SK-N-SH treated with all-trans-retinoic acid at 6 μM for 48 hours (cell line): ENCODE results near the gene RAC3.

Source experiments
- ATAC-seq: fragments of 200-7000 bp; cut with Tn5 transposase; 3 replicates; pipeline ENCODE4 v1.9.1; 2020; ENCODE audit warnings: mild to moderate bottlenecking, moderate library complexity
- ARNTL ChIP-seq: fragments of 450-650 bp; formaldehyde crosslinking; IDR thresholded peaks from 2 replicates; pipeline ENCODE4 v1.5.0; 2020; ENCODE audit warnings: low read depth, mild to moderate bottlenecking, moderate library complexity, borderline replicate concordance
- BACH2 ChIP-seq: fragments of 250-450 bp; sonication (Bioruptor Pico); IDR thresholded peaks from 2 replicates; pipeline ENCODE4 v1.9.0; 2021; ENCODE audit warnings: mild to moderate bottlenecking, borderline replicate concordance
- CSDC2 ChIP-seq: fragments of 250-450 bp; sonication (Bioruptor Pico); IDR thresholded peaks from 2 replicates; pipeline ENCODE4 v1.5.0; 2020; ENCODE audit warnings: mild to moderate bottlenecking, moderate library complexity
- CSRNP3 ChIP-seq: fragments of 250-450 bp; sonication (Bioruptor Pico); IDR thresholded peaks from 2 replicates; pipeline ENCODE4 v1.5.1; 2021; ENCODE audit warnings: mild to moderate bottlenecking, moderate library complexity
- ESRRG ChIP-seq: fragments of 250-450 bp; sonication (Bioruptor Pico); IDR thresholded peaks from 2 replicates; pipeline ENCODE4 v1.6.1; 2021; ENCODE audit warnings: mild to moderate bottlenecking
- GLIS3 ChIP-seq: fragments of 250-450 bp; sonication (Bioruptor Pico); IDR thresholded peaks from 2 replicates; pipeline ENCODE4 v1.5.0; 2020; ENCODE audit warnings: mild to moderate bottlenecking, moderate library complexity
- ISL1 ChIP-seq: fragments of 250-450 bp; sonication (Bioruptor Pico); IDR thresholded peaks from 2 replicates; pipeline ENCODE4 v2.1.2; 2022; ENCODE audit warnings: mild to moderate bottlenecking, moderate library complexity
- POU6F1 ChIP-seq: fragments of 250-450 bp; sonication (Bioruptor Pico); IDR thresholded peaks from 2 replicates; pipeline ENCODE4 v1.8.0; 2021; ENCODE audit warnings: low read depth, mild to moderate bottlenecking, moderate library complexity, borderline replicate concordance
- PPARA ChIP-seq: fragments of 250-450 bp; sonication (Bioruptor Pico); IDR thresholded peaks from 2 replicates; pipeline ENCODE4 v1.5.0; 2020; ENCODE audit warnings: mild to moderate bottlenecking, borderline replicate concordance
- RARB ChIP-seq: fragments of 250-450 bp; sonication (Bioruptor Pico); IDR thresholded peaks from 2 replicates; pipeline ENCODE4 v1.8.0; 2021; ENCODE audit warnings: mild to moderate bottlenecking, moderate library complexity
- TCF4 ChIP-seq: fragments of 250-450 bp; sonication (Bioruptor Pico); IDR thresholded peaks from 2 replicates; pipeline ENCODE4 v1.8.0; 2021; ENCODE audit warnings: mild to moderate bottlenecking, moderate library complexity, borderline replicate concordance
- TSHZ2 ChIP-seq: fragments of 250-450 bp; sonication (Bioruptor Pico); IDR thresholded peaks from 2 replicates; pipeline ENCODE4 v1.5.0; 2020; ENCODE audit warnings: mild to moderate bottlenecking, moderate library complexity
- ZC3H10 ChIP-seq: fragments of 250-450 bp; sonication (Bioruptor Pico); IDR thresholded peaks from 2 replicates; pipeline ENCODE4 v1.5.1; 2021; ENCODE audit warnings: mild to moderate bottlenecking, moderate library complexity
- ZFP3 ChIP-seq: fragments of 250-450 bp; sonication (Bioruptor Pico); IDR thresholded peaks from 2 replicates; pipeline ENCODE4 v1.5.0; 2020; ENCODE audit warnings: mild to moderate bottlenecking, moderate library complexity
- ZFP30 ChIP-seq: fragments of 450-650 bp; formaldehyde crosslinking; IDR thresholded peaks from 2 replicates; pipeline ENCODE4 v1.5.0; 2022; ENCODE audit warnings: mild to moderate bottlenecking, moderate library complexity
- ZNF70 ChIP-seq: fragments of 450-650 bp; formaldehyde crosslinking; IDR thresholded peaks from 2 replicates; pipeline ENCODE4 v1.5.0; 2020; ENCODE audit warnings: mild to moderate bottlenecking, moderate library complexity
- TF ChIP-seq, protein P1 (sequence below): fragments of 250-450 bp; sonication (Bioruptor Pico); IDR thresholded peaks from 2 replicates; pipeline ENCODE4 v1.5.1; 2020; ENCODE audit warnings: low read depth, mild to moderate bottlenecking, moderate library complexity
- TF ChIP-seq, protein P2 (sequence below): fragments of 250-450 bp; sonication (Bioruptor Pico); IDR thresholded peaks from 2 replicates; pipeline ENCODE4 v1.8.0; 2020; ENCODE audit warnings: mild to moderate bottlenecking, moderate library complexity, borderline replicate concordance

RAC3 gene

DNA sequence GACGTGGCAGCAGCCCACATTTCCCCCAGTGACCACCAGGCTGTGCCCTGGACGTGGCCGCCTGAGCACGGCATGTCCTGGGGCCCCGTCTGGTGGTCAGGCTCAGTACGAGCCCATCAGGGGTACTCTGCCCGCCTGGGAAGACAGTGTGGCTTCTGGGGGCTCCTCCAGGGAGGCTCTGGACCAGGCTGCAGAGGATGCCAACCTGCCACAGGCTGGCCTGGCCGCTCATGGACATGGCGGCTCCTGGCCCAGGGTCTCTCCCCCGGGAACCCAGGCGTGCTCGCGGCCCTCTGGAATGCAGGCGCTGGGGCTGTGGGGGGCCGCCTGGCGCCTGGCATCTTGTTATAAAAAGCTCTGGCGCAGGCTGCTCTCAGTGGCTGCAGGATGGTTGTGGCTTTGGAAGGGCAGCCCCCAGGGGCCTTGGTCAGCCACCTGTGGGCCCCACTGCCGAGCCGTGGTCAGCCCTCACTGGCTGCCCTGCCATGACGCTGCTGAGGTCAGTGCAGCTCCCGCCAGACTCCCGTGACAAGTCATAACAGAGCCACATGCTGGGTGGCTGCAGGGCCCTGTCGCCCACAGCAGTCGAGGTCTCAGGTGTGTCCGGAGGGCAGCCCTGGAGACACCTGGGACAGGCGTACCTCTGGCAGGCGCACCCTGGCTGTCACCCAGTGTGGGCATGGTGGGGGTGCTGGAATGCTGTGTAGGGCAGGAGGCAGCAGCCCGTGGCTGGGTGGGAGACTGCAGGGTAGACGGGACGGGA is 23.8 kb upstream of the RAC3 start:
- ATAC-seq = no peak
- no peak for TF ChIP-seq TSHZ2 (CRISPR knock-in tag)
- no peak for TF ChIP-seq POU6F1 (CRISPR knock-in tag)
- TF ChIP-seq ZFP3 (CRISPR knock-in tag) = no peak
- no peak for TF ChIP-seq PPARA
- TF ChIP-seq, protein P1, sequence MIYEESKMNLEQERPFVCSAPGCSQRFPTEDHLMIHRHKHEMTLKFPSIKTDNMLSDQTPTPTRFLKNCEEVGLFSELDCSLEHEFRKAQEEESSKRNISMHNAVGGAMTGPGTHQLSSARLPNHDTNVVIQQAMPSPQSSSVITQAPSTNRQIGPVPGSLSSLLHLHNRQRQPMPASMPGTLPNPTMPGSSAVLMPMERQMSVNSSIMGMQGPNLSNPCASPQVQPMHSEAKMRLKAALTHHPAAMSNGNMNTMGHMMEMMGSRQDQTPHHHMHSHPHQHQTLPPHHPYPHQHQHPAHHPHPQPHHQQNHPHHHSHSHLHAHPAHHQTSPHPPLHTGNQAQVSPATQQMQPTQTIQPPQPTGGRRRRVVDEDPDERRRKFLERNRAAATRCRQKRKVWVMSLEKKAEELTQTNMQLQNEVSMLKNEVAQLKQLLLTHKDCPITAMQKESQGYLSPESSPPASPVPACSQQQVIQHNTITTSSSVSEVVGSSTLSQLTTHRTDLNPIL (CRISPR knock-in tag) = no peak
- TF ChIP-seq ZFP30 (CRISPR knock-in tag) = no peak
- TF ChIP-seq GLIS3 = no peak

DNA sequence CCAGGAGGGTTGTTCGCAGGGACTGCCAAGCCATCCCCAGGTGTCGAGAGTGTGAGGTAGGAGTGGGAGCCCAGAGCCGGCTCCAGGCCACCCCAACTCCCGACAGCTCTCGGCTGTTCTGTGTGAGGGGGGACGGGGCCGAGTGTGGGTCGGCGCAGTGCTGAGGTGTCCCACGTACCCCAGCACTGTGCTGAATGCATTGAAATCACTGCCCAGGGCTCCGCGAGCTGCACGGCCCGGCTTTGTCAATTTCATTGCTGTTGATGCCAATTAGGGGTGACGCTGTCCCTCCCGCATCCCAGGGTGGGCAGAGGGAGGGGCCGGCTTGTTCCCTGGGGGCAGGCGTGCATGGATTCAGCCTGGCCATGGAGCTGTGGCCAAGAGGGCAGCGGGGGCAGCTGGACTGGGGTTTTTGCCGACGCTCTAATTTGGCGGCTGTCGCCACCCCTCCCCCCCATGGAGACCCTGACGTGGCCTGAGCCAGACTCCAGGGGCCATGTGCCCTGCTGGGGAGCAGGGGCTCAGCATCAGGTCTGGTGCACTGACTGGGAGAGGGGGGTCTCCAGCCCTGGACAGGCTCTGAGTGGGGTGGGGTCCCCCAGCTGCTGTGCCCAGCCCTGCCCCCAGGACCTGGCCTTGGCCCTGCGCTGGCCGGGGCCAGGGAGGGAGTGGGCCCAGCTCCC is 23.1 kb upstream of the RAC3 start:
- TF ChIP-seq CSRNP3 (CRISPR knock-in tag) (no peak), ZNF70 (no peak), GLIS3 (no peak), ISL1 (CRISPR knock-in tag) (no peak), BACH2 (CRISPR knock-in tag) (no peak), PPARA (no peak), TCF4 (CRISPR knock-in tag) (no peak), ESRRG (CRISPR knock-in tag) (no peak), ARNTL (CRISPR knock-in tag) (no peak), TSHZ2 (CRISPR knock-in tag) (no peak), ZFP3 (CRISPR knock-in tag) (no peak), RARB (no peak), ZC3H10 (no peak), CSDC2 (no peak), ZFP30 (CRISPR knock-in tag) (no peak)
- TF ChIP-seq, protein P2, sequence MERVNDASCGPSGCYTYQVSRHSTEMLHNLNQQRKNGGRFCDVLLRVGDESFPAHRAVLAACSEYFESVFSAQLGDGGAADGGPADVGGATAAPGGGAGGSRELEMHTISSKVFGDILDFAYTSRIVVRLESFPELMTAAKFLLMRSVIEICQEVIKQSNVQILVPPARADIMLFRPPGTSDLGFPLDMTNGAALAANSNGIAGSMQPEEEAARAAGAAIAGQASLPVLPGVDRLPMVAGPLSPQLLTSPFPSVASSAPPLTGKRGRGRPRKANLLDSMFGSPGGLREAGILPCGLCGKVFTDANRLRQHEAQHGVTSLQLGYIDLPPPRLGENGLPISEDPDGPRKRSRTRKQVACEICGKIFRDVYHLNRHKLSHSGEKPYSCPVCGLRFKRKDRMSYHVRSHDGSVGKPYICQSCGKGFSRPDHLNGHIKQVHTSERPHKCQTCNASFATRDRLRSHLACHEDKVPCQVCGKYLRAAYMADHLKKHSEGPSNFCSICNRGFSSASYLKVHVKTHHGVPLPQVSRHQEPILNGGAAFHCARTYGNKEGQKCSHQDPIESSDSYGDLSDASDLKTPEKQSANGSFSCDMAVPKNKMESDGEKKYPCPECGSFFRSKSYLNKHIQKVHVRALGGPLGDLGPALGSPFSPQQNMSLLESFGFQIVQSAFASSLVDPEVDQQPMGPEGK = no peak
- TF ChIP-seq, protein P1 (CRISPR knock-in tag) = no peak
- no peak for ATAC-seq
